PFSK-1 (cell line): Measurements from ENCODE around the gene SPAG4.

Experiments
- FOXP2 ChIP-seq: optimal IDR thresholded peaks from 2 replicates; pipeline ENCODE3; 2011; ENCODE audit warnings: borderline replicate concordance, control low read depth, inconsistent platforms; ENCODE audit not compliant: insufficient read depth; ENCODE audit errors: extremely low read length, extremely low read depth
- POLR2AphosphoS5 ChIP-seq: IDR thresholded peaks from 2 replicates; pipeline ENCODE4 v1.6.1; 2012; ENCODE audit warnings: low read depth, mild to moderate bottlenecking, control low read depth, low read length, moderate library complexity
- SIN3A ChIP-seq: IDR thresholded peaks from 2 replicates; pipeline ENCODE4 v1.6.1; 2012; ENCODE audit warnings: mild to moderate bottlenecking, low read length, moderate library complexity, borderline replicate concordance; ENCODE audit not compliant: insufficient read depth
- TAF1 ChIP-seq: IDR thresholded peaks from 2 replicates; pipeline ENCODE4 v1.6.1; 2012; ENCODE audit warnings: low read length, control low read depth, borderline replicate concordance; ENCODE audit not compliant: insufficient read depth
- TF ChIP-seq, protein P1 (sequence below), 2 experiments: IDR thresholded peaks; 2 replicates each; pipeline versions ENCODE4 v1.6.1 to v1.8.0; 2011 to 2012; ENCODE audit warnings: low read depth in 2 of 2, low read length in 2 of 2, control low read depth in 1 of 2, inconsistent platforms in 1 of 2, mild to moderate bottlenecking in 1 of 2, moderate library complexity in 1 of 2; ENCODE audit not compliant: insufficient read depth in 1 of 2

The SPAG4 gene

DNA sequence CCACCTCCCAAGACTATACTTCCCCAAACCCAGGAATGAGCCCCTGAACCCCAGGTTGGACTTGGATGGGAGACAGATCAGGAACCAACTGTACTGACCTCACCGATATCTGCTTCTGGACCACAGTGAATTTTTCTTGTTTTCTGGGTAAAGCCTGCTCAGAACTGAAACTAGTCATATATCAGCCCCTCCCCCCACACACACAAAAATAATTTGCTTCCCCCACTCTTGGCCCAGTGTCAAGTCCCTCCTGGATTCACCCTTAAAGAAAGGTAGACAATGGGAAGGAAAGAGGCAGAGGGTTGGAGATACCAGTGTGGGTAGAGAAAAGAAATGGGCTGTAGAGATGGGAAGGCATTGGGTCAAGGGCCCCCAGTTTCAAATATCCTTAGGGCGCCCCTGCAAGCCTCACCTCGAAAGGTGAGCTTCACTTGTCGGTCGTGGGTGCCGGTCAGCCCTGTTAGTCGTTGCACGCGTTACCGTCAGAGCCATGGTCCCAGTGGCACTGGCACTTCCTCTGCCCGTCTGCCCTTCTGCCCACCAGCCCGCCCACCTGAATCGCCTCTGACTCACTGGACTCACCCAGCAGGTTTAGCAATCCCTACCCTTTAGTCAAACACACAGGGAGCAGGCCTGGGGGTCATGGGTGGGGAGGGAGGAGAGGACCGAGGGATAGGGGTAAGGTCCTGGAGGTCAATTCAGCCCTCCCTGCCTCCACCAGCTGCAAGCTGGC, 8.5 kb upstream of the SPAG4 start:
- no peak for TF ChIP-seq TAF1
- no peak for TF ChIP-seq POLR2AphosphoS5
- TF ChIP-seq, protein P1, sequence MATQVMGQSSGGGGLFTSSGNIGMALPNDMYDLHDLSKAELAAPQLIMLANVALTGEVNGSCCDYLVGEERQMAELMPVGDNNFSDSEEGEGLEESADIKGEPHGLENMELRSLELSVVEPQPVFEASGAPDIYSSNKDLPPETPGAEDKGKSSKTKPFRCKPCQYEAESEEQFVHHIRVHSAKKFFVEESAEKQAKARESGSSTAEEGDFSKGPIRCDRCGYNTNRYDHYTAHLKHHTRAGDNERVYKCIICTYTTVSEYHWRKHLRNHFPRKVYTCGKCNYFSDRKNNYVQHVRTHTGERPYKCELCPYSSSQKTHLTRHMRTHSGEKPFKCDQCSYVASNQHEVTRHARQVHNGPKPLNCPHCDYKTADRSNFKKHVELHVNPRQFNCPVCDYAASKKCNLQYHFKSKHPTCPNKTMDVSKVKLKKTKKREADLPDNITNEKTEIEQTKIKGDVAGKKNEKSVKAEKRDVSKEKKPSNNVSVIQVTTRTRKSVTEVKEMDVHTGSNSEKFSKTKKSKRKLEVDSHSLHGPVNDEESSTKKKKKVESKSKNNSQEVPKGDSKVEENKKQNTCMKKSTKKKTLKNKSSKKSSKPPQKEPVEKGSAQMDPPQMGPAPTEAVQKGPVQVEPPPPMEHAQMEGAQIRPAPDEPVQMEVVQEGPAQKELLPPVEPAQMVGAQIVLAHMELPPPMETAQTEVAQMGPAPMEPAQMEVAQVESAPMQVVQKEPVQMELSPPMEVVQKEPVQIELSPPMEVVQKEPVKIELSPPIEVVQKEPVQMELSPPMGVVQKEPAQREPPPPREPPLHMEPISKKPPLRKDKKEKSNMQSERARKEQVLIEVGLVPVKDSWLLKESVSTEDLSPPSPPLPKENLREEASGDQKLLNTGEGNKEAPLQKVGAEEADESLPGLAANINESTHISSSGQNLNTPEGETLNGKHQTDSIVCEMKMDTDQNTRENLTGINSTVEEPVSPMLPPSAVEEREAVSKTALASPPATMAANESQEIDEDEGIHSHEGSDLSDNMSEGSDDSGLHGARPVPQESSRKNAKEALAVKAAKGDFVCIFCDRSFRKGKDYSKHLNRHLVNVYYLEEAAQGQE (IDR thresholded peaks at IDR 0.05; ENCODE audit: insufficient read depth in 1 of 2, low read depth in 2 of 2, low read length in 2 of 2) = no peak
- TF ChIP-seq FOXP2 = no peak
- TF ChIP-seq SIN3A = no peak

DNA sequence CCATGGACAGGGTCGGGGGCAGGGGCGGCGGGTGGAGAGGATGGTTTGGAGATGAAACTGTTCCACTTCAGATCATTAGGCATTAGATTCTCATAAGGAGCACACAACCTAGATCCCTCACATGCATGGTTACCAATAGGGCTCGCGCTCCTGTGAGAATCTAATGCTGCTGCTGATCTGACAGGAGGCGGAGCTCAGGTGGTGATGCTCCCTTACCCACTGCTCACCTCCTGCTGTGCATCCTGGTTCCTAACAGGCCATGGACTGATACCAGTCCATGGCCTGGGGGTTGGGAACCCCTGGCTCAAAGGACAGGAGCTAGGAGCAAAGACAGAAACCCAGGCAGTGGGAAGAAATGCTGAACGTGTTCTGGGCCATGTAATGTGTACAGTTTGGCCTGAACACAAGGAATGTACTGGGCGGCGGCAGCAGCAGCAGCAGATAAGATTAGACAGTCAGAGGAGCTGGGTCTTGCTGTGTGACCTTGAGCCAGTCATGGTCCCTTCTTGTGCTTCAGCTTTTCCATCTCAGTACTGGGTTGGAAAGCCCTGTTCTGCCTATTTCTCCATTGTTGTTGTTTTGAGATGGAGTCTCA, 4.7 kb upstream of the SPAG4 start:
- TF ChIP-seq SIN3A = no peak
- no peak for TF ChIP-seq TAF1
- no peak for TF ChIP-seq FOXP2
- TF ChIP-seq, protein P1 (IDR thresholded peaks at IDR 0.05; ENCODE audit: insufficient read depth in 1 of 2, low read depth in 2 of 2, low read length in 2 of 2) = no peak
- no peak for TF ChIP-seq POLR2AphosphoS5

DNA sequence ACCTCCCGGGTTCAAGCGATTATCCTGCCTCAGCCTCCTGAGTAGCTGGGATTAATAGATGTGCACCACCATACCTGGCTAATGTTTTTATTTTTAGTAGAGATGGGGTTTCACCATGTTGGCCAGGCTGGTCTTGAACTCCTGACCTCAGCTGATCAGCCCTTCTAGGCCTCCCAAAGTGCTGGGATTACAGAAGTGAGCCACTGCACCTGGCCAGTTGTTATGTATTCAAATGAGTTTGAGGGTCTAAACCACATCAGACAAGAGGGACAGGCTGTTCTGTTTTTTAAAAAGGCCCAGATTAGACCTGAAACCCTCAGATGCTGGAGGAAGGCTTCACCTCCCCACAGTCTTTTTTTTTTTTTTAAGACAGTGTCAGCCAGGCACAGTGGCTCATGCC, 4.1 kb upstream of the SPAG4 start:
- TF ChIP-seq SIN3A = no peak
- TF ChIP-seq, protein P1 (IDR thresholded peaks at IDR 0.05; ENCODE audit: insufficient read depth in 1 of 2, low read depth in 2 of 2, low read length in 2 of 2) = no peak
- TF ChIP-seq TAF1 = no peak
- no peak for TF ChIP-seq POLR2AphosphoS5
- TF ChIP-seq FOXP2 = no peak

DNA sequence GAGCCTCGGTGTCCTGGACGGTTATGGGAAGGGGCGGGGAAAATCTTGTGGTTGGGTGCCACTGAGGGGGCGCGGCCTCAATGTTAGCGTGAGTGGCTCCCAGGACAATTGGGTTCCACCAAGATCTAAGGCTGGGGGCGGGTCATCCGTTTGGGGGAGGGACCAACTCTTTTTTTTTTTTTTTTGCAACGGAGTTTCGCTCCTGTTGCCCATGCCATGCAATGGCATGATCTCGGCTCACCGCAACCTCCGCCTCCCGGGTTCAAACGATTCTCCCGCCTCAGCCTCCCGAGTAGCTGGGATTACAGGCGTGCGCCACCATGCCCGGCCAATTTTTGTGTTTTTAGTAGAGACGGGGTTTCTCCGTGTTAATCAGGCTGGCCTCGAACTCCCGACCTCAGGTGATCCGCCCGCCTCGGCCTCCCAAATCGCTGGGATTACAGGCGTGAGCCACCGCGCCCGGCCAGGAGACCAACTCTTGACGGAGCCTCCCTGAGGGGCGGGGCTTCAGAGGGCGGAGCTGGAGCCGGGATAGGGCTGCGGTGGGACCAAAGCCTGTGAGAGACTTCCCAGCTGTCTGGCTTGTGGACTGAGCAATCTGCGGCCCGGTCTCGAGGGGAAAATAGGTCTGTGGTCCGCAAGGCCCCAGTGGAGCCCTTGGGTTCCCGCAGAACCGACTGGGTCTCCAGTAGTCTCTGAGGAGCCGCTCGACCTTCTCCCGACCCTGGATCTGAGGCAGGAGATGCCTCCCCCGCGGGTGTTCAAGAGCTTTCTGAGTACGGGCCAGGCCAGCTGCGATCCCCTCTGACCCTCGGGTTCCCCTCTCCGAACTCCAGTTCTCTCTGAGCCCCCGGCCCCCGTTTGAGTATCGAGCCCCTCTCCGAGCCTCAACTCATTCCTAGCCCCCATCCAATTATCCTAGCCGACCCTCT, 1.1 kb downstream of the SPAG4 start:
- TF ChIP-seq TAF1 (no peak), POLR2AphosphoS5 (no peak; the same call in 1 of the 2 replicates), FOXP2 (no peak), SIN3A (no peak)
- TF ChIP-seq, protein P1 (IDR thresholded peaks at IDR 0.05; ENCODE audit: insufficient read depth in 1 of 2, low read depth in 2 of 2, low read length in 2 of 2) = no peak
